NCI-H524 treated with DMSO at 0.1 percent for 48 hours (cell line): ENCODE results near the gene EXOSC7.
"Not testable (repeated sequence)": the region's sequence is repeated elsewhere in the genome, so short reads cannot be mapped to it uniquely, and the experiment has no call there.

Experiments
- DNase-seq: peaks from one replicate; lab custom pipeline; 2025; lab: John Stamatoyannopoulos, UW

Gene EXOSC7

DNA sequence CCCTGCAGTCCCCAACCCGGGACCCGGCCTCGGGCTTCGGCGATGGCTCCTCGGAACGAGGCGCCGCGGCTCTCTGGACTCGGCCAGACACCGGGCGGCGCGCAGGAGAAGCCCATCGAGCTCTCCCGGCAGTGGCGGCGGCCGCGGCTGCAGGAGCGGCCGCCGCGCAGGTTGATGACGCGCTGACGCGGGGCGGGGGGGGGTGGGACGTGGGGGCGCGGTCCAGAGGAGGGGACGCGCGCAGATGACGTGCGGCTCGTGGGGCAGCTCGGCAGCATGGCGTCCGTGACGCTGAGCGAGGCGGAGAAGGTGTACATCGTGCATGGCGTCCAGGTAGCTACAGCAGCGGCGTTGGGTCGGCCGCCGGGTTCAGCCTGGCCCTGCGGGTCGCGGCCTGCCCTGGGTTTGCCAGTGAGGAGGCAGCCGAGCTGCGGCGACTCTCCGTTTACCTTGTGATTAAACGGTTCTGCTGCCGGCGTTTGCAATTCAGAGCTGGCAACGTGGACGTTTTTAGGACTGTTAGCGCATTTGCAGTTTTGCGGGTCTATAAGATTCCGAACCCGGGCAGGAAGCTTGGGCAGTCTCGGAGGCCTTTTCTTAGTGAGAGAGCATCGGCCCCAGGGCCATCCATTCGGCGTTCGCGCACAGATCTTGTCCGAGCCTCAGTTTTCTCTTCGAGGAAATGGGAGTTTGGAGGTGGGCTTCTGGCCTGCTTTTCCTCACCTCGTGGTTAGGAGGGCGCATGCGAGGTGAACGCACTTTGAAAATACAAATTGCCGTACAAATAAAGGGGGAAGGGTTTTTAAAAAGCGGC, at the start of gene EXOSC7, which contains the start of gene ZDHHC3:
Gene EXOSC7, plus strand, starts transcription at position 243 of the 814 bp plus-strand sequence. Its CDS starts 34 bp downstream, at position 277.
Gene ZDHHC3, minus strand, starts transcription at position 173 of the 814 bp plus-strand sequence. CDS start 16,738 bp downstream, outside the sequence.
- DNase-seq: peak; percentile 14

DNA sequence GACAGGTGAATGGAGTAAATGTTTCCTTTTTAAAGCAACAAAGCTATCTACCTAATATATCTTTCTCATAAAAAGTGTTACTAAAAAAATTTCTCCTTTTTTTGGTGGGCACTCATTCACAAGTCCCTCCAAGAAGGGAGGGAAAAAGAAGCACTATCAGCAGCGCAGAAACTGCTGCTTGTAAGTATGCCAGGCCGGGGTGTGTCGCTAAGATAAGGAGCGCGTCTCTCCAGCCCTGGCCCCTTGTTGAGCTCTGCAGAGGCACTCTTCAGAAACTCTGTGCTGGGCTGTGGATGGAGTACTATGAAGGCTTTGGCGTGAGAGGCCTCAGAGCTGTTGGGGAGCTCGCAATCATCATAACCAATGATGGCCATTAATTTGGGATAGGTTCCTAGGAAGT, 49.1 kb upstream of the EXOSC7 start:
- no peak for DNase-seq

DNA sequence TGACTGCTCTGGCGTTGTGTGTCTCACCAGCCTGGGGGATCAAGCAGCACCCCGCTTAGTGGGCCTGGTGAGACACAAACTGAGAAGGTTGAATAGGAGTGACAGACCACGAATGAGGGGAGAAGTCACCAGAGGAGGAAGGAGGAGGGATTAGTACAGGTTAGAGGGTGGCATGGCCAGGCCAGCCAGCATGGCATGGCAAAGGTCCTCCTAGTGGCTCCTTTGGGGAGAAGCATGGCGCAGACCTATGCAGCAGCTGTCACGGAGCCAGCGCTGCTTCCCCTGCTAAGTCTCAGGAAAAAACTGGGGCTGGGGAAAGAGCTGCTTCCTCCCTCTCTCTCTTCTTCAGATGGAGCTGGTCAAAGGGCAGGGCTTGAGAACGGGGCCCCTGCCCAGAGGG, 48.7 kb upstream of the EXOSC7 start:
- no peak for DNase-seq

DNA sequence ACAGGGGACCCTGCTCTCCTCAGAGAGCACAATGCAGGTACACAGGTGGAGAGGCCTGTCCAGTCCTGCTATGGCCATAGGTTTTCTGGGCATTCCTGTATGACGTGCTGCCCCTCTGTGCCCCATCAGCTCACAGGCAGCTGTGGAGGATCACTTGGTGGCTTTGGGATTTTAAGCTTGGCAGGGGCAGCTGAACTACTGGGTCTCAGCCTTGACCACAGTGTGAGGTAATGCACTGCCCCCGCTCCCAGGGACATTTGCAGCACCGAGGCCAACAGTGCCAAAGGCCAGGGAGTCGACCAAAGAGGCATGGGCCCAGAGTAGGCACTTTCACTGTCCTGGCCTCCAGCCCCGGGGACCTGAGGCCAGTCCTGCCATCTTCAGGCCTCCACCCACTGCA, 46.3 kb upstream of the EXOSC7 start:
- DNase-seq: no peak

DNA sequence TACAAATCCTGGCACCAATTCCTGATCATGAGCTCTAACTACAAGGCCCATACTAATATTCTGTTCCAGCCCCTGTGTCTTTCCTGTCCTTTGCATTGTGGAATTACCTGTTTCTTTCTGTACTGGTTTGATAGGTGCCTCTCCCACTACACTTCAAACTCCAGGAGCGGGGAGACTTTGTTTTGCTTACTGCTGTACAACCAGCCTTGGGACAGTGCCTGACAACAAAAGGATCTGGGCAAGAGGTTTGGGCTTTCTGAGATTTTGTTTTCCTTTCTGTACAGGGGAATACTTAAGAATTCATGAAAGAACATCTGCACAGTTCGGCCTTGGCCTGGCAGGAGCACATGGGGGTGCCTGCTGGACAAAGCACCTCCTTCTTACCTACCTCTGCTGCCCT, 45.1 kb upstream of the EXOSC7 start:
- no peak for DNase-seq

DNA sequence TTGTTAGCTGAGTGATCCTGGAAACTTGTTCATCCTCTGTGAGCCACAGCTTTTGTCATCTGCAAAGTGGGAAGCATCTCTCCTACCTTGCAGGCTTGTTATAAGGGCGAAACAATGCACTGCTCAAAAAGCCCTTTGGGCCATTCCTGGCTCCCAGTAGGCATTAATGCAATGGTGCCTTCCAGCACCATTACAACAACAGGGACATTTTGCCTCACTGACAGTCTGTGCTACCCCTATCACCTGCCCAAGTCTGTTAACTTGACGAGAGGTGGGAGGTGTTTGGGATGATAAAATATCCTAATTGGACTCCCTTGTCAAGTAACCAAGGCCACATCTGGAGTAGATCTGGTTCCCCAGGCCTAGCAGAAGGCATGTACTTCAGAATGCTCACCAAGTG, 44.3 kb upstream of the EXOSC7 start:
- no peak for DNase-seq

DNA sequence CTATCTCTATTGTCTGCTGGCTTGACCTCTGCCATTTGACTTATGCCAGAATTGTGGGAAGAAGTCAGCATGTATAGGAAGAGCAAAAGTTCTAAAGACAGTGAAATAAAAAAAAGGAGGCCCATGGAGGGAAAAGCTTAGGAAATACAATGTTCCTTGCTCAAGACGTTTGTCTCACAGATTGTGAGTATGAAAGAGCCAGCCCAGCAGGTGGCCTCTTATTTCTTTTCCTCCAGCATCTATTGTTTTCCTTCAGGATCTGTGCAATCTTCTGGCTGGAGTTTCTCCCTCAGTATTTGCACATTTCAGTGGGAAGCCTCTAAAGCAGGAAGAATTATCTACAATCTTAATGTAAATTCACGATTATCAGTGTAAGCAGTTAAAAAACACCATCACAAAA, 43.8 kb upstream of the EXOSC7 start:
- no peak for DNase-seq

DNA sequence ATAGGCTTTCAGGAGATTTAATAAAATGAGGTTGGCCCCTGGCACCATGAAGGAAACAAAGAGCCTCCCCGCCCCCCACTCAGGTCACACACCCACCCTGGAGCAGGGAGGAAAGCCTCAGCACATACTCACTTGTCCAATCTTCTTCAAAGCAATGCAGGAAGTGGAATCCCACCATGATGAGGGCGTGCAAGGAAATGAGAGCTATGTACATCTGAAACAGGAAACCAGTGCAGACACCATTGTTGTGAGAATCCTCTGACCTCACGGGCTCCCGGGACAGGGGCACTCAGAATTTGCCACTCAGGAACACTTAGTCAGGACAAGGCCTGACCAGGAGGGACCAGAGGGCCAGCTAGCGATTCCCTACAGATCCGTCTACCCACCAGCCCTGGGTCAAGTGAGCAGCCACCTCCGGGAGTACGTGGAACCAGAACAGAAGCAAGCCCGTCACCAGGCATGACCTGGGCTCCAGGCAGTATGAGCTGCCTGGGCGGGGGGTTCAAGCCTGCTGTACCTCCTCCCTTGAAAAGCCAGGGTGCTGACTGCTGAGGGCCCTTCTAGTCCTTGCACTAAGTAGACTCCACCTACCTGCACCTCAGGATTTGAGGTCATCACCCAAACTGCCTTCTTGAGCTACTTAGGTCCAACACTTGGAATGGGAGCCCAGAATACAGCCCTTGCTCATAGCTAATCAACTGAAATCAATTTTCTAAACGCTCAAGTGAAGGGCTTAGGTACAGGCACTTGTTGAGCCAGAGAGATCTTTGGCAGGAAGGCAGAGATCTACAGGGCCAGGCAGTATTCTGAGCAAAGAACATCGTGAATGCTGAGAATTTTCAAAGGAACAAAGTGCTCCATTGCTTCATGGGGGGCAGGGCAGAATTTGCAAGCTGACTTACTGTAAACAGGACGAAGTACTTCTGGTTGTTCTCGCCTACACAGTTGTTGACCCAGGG, 42.8 kb upstream of the EXOSC7 start:
- no peak for DNase-seq

DNA sequence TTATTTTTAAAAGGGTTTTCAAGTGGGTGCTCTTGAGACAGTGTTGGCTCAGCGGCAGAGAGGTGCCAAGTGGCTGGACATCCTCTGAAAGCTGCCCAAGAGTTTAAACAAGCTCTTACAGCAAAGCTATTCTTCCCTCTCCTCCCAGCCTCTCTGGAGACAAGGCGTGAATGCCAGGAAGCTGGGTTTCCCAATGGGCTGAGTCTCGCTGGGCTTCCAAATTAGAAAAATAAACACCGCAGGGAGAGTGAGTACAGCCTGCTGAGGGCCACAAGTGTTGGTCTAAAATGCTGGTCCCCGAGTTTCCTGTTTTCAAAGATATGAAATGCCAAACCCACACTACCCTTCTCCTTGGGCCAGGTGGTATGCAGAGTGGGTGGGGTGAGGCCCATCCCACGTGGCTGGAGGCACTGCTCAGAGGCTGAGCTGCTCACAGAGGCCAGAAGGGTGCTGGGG, 36.4 kb upstream of the EXOSC7 start:
- no peak for DNase-seq

DNA sequence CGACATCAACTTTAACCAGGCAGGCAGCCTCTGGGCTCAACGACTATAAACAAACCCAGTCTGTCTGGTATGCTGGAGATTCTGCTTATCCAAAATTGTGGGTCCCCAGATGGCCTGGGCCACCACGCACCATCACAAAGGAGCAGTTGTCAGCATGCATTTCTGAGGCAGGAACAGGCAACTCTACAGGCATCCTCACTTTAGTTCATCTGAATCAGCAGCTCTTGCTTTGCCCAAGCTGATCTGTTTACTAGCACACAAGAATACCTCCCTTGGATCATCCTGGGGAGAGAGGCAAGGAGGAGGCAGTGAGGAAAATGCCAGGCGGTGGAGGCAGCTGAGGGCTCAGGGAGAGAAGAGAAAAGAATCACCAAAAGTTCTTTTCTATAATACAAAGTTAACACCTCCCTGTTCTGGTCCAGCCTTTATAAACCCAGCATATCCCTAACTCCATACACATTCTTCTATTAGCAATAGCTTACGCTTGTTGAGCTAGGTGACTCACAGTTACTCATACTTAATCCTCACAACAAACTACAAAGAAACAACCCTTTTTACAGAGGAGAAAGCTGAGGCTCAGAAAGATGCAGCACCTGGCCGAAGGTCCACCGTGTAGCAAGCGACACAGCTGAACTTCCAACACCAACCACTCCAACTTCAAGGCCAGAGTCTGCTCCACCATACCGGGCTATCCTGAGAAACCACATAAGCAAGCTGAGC, 33.7 kb upstream of the EXOSC7 start:
- DNase-seq: no peak

DNA sequence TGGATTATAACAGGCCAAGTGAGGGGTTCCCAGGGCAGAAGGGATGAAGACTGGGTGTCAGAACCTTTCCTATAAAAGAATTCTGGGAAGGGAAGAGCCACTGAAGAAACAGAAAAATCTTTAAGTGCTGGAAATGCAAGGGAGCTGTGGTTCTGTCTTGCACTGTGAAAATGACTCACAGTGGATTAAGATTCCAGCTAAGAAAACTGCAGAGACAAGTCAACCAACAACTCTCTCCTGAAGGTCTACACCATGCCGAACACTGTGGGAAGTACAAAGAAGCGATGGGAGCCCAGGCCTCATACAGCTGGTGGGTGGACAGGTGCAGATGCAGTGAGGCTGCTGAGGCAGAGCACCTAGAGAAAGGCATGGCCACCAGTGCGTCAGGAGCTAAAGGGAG, 27.8 kb upstream of the EXOSC7 start:
- DNase-seq: no peak

DNA sequence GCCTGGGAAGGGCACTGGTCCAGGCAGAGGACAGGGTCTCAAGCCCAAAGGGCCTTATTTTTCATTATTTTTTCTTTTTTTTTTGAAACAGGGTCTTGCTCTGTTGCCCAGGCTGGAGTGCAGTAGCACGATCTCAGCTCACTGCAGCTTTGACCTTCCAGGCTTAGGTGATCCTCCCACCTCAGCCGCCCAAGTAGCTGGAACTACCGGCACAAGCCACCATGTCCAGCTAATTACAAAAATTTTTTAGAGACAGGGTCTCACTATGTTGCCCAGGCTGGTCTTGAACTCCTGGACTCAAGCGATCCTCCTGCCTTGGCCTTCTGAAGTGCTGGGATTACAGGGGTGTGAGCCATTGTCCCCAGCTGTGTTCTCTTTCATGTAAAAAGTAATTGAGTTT, 26.3 kb upstream of the EXOSC7 start:
- not testable (repeated sequence) for DNase-seq

DNA sequence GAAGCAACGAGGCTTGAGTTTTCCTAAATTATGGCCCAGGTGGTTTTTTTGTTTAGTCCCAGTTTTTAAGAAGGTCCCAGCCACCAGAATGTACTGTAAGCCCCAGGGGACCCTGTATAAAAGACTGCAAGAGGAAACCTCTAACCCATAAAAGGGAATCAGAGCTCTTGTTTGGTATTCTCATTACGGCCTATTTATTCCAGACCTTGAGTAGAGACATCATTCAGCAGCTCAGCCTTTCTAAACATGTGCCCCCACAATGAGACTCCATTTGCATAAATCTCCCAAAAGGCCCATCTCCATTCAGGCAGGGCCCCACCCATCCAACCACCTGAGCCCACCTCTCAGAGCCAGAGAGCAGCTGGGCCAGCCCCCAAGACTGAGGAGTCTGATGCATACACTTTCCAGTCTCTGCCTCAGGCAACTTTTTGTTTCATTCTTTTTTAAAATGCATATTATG, 25.7 kb upstream of the EXOSC7 start:
- no peak for DNase-seq

DNA sequence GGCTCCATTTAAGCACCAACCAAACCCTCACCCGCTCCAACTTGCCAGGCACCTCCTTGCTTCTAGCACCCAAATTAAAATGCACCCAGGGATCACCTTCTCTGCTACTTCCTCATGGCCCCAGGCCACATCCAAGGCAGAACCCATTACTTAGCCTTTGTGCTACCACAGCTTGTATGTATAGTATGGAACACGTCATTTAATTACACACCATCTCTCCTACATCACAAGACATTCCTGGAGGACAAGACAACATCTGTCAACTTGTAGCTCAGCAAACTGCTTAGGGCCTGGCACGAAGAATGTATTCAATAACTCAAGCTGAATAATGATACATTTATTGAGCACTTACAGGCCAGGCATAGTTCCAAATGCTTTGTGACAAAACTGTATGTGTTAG, 23.4 kb upstream of the EXOSC7 start:
- DNase-seq: no peak

DNA sequence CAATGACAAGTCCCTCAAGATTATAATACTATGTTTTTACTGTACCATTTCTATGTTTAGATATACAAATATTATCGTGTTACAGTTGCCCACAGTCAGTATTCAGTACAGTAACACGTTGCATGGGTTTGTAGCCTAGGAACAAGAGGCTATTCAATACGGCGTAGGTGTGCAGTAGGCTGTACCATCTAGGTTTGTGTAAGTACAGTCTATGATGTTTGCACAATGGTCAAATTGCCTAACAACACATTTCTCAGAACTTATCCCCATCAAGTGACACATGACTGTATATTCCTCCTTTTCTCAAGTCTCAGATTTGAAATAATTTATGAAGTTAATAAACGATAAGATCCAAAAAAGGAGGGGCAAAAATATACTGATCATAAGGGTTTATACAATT, 21.7 kb upstream of the EXOSC7 start:
- no peak for DNase-seq

DNA sequence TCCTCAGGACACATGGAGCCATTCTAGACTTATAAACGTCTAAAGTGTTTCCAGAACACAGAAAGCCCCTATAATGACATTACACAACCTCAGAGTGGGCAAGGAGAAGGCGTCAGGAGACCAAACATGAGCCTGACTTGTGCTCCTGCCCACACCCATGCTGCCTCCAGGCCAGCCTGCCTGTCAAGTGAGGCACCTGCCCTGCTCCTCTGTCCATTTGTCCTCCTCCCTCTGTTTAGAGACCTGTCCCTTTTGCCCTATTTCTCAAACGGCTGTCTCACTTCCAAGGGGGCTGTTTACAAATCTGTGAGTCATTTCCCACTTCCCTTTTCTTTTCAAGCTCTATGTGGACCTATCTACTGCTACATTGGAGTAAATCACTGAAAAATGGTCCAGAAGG, 21.1 kb upstream of the EXOSC7 start:
- DNase-seq: no peak

DNA sequence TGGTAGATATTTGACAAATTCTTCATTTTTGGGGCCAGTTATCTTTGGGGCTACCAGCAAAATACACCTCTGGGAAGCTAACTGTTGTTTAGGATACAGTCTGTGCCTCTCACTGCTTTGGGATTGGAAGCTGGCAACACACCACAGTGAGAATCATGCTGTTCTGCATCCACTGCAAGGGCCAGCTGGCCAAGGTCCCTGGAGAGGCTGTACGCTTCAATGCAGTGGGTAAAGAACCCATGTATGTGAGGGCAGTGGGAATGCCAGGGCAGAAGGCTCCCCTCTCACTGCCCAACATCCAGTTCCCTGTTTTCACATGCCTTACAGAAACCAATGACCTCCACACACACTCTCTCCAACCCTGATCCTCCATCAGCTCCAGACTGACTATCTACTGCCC, 20.1 kb upstream of the EXOSC7 start:
- no peak for DNase-seq

DNA sequence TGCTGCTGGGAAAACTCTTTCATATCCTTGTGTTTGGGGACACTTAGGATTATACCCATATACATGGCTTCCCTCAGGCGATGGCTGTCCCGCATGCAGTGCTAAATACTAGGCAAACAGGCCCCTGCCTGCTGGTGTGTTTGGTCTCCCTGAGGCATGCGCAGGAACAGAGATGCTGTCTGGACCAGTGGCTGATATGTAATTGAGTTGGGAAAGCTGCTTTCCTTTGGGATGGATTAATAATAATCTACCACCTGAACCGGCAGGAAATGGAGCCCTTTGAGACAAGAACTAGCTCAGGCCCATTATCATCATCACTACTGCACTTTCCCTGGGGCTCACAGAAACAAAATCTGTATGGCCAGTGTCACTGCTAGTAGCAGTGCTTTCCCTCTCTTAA, 18.1 kb upstream of the EXOSC7 start:
- DNase-seq: no peak

DNA sequence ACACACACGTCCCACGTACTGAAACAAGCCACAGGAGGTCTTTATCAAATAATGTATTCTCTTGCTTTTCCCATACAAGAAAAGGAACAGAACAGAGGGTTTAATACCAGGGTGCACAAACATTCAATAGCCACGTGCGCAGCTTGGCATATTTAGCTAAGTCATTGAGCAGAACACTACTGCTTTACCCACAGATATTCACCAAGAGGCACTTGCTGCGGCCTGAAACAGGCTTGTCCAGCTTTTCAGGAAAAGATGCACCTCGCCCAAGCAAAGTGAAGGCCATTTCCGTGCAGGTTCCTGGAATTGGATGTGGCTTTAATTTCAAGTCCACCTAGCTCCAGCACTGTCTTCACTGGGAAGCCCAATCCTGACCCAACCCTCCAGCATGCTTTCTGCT, 17.7 kb upstream of the EXOSC7 start:
- DNase-seq: no peak

DNA sequence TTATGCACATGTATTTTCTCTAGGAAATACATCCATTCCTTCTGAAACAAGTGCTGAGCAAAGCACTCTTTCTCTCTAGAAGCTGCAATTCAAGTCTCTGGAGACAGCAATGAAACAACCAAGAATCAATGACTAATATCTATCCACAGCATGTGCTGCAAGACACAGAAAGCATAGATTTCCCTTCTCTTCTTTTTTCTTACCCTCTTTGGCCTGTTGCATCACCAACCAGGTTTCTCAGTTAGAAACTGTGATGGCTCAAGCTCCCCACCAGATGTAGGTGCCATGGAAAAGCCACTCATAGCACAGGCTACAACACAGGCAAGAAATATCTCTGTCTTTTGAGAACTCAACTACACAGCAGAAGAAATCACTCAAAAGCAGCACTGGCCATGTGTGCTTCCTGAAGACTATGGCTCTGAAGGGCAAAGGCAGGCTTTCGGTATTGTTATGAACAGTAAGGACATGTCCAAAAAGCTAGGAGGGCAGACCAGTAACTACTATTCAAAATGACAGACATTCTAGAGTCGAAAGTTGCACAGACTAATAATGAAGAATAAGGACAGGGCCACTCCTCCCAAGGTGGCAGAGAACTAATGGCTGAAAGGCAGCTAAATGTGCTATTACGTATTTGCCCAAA, 15.5 kb upstream of the EXOSC7 start:
- no peak for DNase-seq

DNA sequence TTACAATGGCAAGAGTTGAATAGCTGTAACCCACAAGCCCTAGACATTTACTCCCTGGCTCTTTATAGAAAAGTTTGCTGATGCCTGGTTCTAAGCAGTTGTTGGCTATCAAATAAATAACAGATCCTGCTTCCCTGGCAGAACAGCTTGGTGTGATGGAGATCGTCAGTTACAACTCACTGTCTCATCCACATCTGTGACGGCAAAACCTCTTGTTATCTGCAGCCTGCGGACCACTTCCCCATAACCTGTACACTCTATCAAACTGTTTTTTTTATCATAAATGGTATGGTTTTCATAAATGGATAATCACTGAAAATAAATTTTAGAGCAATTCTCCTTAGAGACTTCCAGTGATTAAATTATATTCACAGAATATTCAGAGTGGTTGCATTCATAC, 14.2 kb upstream of the EXOSC7 start:
- DNase-seq: no peak
